T47D (cell line): ENCODE results near the gene MPG.

Experiments
- DNase-seq, 2 experiments: peaks; one replicate each; pipeline versions ENCODE4 v3.0.0 to v3.0.0-alpha.2; 2011 to 2012; ENCODE audit warnings: low read depth in 1 of 2, low spot score in 1 of 2
- JUND ChIP-seq: IDR thresholded peaks from 2 replicates; pipeline ENCODE4 v1.6.1; 2012; ENCODE audit warnings: low read depth
- in situ Hi-C: cut with HindIII; loops from 2 replicates; pipeline ENCODE4 v1.10.0; 2016; ENCODE audit warnings: low sequenced_read_pairs, low pct_unique_long_range_greater_than_20kb

Gene MPG

DNA sequence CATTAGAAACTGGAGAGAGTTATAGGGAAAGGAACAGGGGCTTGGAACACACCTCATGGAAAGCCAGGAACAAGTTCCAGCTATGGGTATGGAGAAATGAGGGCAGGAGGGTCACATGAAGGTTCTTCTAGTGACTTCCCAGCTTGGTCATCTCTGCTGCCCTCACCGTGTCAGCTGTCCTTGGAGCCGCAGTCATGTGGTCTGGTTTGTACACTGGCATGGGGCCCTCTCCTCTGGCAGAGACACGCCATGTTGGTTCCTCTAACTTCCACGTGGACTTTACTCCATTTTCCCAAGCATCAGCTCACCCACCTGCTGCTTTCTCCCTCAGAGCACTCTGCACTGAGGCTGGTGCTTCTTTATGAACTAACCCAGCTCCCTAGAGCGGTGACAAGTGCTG is 26.3 kb downstream of the MPG start:
- TF ChIP-seq JUND = no peak

DNA sequence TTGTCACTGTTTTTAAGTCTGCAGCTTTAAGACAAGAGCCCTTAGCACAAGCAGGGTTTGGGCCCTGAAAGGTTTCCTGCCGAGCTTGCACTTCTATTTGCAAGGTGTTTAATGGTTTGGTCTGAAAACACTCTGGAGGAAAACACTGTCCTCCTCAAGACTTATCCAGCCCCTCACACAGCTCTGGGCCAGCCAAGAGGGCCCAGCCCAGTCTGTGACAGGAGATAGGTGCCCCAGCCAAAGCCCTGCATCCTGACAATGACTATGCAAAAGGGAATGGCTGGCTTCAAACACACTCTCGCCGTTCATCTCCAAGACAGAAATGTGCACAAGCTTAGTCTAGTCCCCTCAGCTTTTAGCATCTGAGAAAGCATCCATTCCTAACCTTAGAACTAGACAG is 26.9 kb downstream of the MPG start:
- DNase-seq = no peak

More for the DNA sequence above, 26.3 kb downstream of the MPG start:
- in situ Hi-C loops = no loop called here
- no peak for DNase-seq

DNA sequence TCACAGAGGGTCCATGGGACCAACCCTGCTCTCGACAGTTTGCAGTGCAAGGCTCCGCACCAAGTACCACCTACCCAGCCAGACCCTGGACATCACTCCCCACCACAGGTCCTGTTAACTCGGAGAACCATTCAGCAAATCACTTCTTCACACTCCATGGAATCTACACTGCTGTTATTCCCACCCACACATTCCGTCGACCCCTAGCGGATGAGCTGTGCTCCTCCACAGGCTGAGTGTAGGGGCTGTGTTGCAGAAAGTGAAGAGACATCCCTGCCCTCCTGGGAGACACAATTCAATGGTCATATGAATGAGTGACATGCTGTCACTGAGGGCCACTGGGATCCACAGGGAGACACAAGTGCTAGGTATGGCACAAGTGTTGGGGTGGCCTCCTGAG is 27.5 kb downstream of the MPG start:
- TF ChIP-seq JUND = no peak
- in situ Hi-C loops = no loop called here
- no peak for DNase-seq

More for the DNA sequence above, 26.9 kb downstream of the MPG start:
- in situ Hi-C loops = no loop called here
- TF ChIP-seq JUND = no peak

DNA sequence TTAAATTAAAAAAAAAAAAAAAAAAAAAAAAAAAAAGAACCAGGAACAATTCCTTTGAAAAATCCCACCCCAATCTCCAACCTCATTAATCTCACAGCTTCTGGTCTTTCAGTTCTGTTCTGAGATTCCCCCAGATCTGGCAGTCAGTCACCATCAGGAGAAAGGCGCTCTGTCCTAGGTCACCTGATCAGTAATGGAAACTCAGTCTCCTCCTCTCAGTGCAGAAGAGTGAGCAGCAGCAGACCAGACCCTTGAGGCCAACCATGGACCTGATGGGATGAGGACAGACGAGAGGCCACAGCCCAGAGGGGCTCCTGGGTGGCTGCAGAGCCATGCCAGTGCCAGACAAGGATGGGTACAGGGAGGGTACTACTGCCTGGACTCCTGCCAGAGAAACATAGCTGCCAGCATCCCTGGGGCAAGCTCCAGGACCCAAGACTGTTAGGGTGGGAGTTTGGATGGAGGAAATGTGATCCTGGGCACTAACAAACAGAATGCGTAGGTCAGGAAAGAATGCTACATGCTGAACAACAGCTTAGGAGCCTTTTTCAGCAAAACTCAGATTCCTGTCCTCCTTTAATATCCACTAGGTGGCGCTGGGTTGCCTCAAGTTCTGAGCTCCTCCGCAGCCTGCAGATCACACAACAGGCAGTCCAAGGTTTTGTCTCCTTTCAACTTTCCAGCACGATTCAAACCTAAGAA is 28.7 kb downstream of the MPG start:
- in situ Hi-C loops = no loop called here
- peak; percentile 59 to 83 for DNase-seq
- TF ChIP-seq JUND = no peak

DNA sequence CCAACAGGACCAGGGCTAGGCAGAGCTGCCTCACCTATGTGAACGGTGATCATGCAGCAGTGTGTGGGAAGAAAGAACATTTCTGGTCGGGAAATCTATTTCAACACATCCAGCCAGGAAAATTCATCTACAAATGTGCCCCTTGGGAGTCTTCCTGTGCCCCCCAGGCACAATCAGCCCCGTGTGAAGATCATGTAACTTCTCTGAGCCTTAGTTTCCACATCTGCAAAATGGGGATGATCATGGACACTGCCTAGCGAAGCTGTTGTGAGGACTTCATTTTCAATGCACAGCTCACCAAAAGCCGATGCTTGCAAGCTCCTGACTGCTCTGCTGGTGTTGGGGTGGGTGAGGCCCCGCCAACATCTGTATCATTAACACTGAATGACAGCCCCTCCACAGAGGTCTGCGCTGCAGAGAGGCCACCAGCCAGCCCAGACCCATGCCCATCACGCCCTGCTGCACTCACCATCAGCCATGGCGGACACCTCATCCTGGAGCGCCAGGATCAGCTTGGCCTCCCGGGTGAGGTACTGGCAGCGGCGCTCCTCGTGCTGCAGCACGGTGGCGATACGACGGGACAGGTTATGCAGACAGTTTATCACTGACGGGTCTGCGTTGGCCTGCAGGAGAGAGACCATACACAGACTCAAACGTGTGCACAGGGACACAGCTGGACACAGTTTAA is 34.3 kb downstream of the MPG start:
- DNase-seq = no peak
- in situ Hi-C loops = no loop called here
- TF ChIP-seq JUND = no peak

DNA sequence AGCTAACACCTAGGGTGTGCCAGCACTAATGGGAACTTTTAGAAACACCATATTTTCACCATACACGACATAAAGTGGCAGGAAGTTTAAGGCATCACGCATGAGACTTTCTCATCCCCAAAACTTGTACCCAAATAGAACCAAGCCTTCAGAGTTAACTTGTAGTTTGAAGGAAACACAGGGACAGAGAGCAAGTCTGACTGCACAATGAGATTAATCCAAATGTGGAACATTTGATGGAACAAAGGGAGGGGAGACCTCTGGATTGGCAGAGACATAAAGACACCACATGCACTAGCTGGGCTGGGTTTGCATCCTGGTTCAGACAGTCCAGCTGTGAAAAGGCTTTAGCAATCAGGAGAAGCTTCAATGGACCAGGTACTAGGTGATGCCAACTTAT is 36.3 kb downstream of the MPG start:
- DNase-seq = no peak
- in situ Hi-C loops = no loop called here
- no peak for TF ChIP-seq JUND

DNA sequence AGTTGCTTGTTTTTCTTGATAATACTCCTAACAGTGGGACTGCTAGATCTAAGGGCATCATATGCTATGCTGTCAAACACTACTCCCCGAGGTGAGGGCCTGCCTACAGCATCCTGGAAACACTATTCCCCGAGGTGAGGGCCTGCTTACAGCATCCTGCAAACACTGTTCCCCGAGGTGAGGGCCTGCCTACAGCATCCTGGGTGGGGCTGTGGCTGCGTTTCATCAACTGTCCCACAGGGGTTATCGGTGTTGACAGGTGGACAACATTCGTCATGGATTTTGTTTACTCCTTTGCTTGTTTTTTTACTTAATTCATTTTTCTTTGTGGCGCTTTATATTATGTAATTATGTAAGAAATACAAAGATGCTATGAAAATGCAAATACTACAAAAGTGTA is 38.0 kb downstream of the MPG start:
- DNase-seq = no peak
- no peak for TF ChIP-seq JUND
- in situ Hi-C loops = no loop called here

DNA sequence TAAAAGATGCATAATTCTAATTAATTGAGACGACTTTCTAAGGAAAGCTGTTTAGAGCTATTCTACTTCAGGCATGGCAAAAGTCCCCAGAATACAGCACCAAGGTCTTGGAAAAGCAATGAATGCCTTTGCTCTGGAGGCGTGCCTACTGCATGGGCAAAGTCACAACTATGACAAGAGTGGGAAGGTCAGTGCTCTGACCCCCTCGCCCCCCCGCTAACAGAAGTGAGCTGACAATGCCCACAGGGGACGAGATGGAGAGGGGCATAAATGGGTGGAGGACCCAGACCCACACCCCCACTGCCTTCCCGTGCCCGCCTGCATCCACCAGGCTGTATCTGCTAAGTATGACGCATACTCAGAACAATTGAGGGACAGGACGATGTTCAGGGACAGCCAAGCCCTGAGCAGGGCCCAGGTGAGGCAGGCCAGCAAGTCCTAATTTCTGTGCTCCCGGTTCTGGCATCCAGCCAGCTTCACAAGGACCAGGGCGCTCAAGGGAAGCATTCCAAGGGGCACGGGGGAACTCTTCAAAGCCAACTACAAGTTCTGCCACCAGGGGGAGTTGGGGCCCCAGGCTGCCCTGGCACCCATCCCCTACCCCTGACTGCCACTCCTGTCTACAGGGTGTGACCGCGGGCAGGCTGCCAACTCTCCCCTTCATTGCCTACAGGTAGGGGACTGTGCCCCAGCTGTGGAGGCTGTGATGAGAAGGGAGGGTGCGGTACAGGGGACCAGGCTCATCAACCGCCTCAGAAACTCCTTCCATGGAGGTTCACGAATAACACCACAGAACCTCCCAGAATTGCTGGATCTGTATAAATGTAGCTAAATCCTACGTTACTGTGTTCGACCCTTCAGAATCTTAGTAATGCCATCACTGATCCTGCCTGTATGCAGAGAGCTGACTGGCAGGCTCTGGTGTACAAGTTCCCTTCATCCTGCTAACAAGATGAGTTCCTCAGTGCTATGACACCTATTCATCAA is 39.6 kb downstream of the MPG start:
- DNase-seq = peak; percentile 55 to 74
- TF ChIP-seq JUND = no peak
- in situ Hi-C loops = no loop called here

DNA sequence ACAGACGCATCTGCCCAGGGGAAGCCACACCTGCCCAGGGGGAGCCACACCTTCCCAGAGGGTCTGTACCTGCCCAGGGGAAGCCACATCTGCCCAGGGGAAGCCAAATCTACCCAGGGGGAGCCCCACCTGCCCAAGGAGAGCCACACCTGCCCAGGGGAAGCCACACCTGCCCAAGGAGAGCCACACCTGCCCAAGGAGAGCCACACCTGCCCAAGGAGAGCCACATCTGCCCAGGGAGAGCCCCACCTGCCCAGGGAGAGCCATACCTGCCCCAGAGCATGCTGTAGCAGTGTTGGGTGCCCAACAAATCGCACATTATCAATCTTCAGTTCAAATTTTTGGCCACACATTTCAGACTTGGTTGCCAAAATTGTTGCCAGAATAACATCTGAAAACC is 40.8 kb downstream of the MPG start:
- TF ChIP-seq JUND = no peak
- DNase-seq = no peak
- in situ Hi-C loops = no loop called here

DNA sequence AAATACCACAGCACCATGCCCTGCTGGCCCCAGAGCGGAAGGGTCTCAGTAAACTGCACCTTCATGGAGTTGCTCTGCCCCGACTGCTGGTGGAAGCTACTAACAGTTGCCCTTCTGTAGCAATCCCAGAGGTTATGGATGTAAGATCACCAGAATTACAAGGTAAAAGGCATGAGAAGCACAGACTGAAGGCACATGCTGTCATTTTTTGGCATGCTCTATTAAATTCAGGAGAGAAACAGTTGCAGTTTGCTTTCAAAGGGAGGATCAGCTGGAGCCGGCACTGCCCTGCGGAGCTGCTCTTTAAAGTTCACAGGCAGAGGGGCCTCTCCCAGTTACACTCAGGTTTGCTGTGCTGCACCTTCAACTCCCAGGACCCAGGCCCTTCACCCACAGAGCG is 41.3 kb downstream of the MPG start:
- TF ChIP-seq JUND = no peak
- DNase-seq = no peak
- in situ Hi-C loops = no loop called here

DNA sequence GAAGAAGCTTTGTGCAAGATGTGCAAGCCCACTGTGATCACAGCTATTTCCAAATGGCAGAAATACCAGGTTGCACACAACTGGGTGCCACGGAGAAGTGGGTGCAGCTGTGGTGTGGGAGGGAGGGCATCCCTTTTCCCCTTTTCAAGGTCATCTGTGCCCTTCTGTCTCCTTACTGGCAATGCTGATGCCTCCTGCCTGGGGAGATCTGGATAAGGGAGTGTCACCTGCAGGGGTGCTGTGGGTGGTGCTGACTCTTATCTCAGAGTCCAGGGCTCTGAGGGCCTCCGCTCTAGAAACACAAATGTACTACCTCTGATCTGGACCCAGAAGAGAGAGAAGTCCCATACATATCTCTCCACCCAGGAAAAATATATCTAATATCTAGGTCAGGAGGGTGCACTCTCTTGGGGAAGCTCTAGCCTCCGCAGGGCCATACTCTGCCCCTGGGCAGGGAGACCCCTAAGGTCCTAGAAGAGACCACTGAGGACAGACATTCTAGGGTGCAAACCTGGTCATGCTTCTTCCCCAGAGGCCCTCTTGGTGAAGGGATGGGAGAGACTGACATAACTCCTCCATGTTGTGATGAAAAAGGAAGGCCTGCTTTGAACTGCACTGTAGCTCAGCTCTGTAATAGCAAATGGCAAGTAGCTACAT is 41.9 kb downstream of the MPG start:
- TF ChIP-seq JUND = no peak
- in situ Hi-C loops = no loop called here

DNA sequence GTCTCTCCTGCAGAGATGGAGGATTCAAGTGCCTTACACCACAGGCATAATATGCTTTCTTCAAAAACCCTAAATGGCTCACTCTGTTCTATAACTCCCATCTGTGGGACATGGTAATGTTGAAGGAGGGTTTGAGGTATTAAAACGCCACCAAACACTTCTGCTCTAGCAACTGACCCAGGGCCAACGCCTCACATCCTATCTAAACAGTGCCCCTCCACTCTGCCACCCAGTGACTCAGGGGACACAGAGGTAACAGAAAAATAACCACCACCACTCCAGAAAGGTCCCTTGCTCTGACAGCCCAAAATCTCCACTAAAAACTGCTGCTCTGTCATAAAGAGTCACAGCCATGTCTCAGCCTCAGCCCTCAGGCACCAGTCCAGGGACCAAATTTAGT is 42.7 kb downstream of the MPG start:
- in situ Hi-C loops = no loop called here
- no peak for DNase-seq
- no peak for TF ChIP-seq JUND

More for the DNA sequence above, 41.9 kb downstream of the MPG start:
- no peak for DNase-seq
